Duodenal mucosa (tissue), 2 donors: ENCODE measurements around the gene CDH6.

Experiments
- H3K27ac ChIP-seq: one replicate; pipeline ENCODE4 v1.7.0; 2013; ENCODE audit warnings: low read depth, low read length
- H3K27me3 ChIP-seq, 2 donors: one replicate each; pipeline ENCODE4 v1.7.0; 2013; ENCODE audit warnings: low read length in 2 of 2, control low read depth in 1 of 2; ENCODE audit not compliant: insufficient read depth in 2 of 2, control insufficient read depth in 1 of 2
- H3K36me3 ChIP-seq, 2 donors: one replicate each; pipeline ENCODE4 v1.7.0; 2013; ENCODE audit warnings: low read length in 2 of 2, control low read depth in 1 of 2; ENCODE audit not compliant: insufficient read depth in 2 of 2, control insufficient read depth in 1 of 2
- H3K4me1 ChIP-seq, 2 donors: one replicate each; pipeline ENCODE4 v1.7.0; 2013; ENCODE audit warnings: low read length in 2 of 2, control low read depth in 1 of 2; ENCODE audit not compliant: insufficient read depth in 2 of 2, control insufficient read depth in 1 of 2
- H3K4me3 ChIP-seq, 2 donors: one replicate each; pipeline ENCODE4 v1.7.0; 2013; ENCODE audit warnings: low read length in 2 of 2, low read depth in 1 of 2
- H3K9ac ChIP-seq, 2 donors: one replicate each; pipeline ENCODE4 v1.7.0; 2013; ENCODE audit warnings: low read length in 2 of 2, low read depth in 1 of 2
- H3K9me3 ChIP-seq, 2 donors: one replicate each; pipeline ENCODE4 v1.7.0; 2013; ENCODE audit warnings: low read length in 2 of 2, control low read depth in 1 of 2; ENCODE audit not compliant: control insufficient read depth in 1 of 2

The CDH6 gene

DNA sequence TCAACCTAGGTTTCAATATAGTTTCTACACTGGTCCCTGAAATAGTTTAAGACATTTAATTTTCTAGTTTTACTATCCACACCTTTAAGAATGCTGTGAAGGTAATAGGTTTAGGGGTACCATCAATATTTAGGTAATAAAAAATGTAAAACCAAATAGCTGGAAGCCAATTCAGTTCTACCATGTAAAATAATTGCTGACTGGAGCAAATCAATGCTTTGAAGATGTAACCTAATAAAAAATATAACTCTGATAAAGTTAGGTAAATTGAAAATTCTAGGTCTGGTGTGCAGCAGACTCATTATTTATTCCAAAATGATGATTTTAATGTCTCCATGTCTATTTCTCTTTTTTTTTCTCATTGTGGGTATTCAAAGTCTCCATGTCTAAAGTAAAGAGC, 21.8 kb downstream of the CDH6 start:
- peaks cover 13 to 25% of the 10 kb centered on the region in 2 donors for H3K4me1 ChIP-seq
- H3K27ac ChIP-seq, result no peak overlapping the region
- H3K4me3 ChIP-seq, result no peak overlapping the region
- no peaks in the 10 kb centered on the region for H3K9me3 ChIP-seq
- H3K36me3 ChIP-seq, result no peaks in the 10 kb centered on the region
- no peak overlapping the region for H3K9ac ChIP-seq
- H3K27me3 ChIP-seq, result no peaks in the 10 kb centered on the region

DNA sequence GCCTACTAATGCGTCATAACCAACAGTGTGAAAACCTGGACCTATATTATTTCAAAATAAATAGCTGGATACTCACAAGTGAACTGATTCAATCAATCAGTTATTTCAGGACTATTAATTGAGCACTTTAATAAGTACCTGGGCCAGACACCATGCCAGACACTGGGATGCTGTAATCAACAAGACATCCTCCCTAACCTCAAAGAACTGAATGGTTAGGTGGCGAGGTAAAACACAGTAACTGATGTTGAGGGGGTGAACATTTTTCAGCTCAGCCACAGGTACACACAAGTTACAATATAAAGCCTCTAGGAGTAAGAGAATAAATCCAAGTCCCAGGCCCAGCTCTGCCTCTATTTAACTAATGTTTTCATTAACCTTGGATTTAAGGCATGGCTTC, 24.0 kb downstream of the CDH6 start:
- Histone ChIP-seq H3K4me3 (no peak overlapping the region), H3K9me3 (no peaks in the 10 kb centered on the region), H3K27me3 (no peaks in the 10 kb centered on the region), H3K27ac (no peak overlapping the region), H3K9ac (no peak overlapping the region), H3K4me1 (peaks cover 18 to 35% of the 10 kb centered on the region in 2 donors), H3K36me3 (no peaks in the 10 kb centered on the region)

DNA sequence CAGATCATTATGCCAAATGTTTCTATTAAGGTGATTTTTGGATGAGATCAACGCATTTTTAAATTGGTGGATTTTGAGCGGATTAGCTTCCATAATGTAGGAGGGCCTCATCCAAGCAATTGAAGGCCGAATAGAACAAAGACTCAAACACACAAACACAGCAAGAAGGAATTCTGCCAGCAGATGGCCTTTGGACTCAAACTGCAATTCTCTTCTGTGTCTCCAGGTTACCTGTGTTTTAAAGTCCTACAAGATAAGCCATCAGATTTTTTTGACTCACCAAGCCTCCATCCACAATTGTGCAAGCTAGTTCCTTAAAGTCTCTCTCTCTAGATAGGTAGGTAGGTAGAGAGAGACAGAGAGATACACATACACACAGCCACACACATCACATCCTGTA, 25.5 kb downstream of the CDH6 start:
- Histone ChIP-seq H3K4me3 (no peak overlapping the region), H3K36me3 (no peaks in the 10 kb centered on the region), H3K27ac (no peak overlapping the region), H3K9ac (no peak overlapping the region), H3K4me1 (peaks cover 15 to 28% of the 10 kb centered on the region in 2 donors), H3K9me3 (no peaks in the 10 kb centered on the region), H3K27me3 (no peaks in the 10 kb centered on the region)

DNA sequence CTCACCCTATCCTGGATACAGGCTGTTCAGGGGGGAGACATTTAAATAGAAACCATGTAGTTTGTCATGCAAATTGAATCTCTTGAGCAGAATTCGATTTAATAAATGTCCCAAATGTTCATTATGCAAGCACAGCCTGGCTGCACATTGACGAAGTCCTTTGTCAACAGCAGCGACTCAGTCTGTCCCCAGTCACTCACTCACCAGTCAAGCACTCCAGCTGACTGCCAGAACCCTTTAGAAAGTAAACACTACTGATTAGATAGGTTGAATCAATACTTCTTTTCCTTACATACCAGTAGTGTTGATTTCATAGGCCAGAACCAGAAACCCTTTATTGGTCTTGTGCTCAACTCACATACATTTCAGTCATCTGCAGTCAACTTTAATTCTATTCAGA, 27.5 kb downstream of the CDH6 start:
- Histone ChIP-seq H3K9me3 (no peaks in the 10 kb centered on the region), H3K27ac (no peak overlapping the region), H3K4me1 (peaks cover 15 to 28% of the 10 kb centered on the region in 2 donors), H3K9ac (no peak overlapping the region), H3K27me3 (no peaks in the 10 kb centered on the region), H3K4me3 (no peak overlapping the region), H3K36me3 (no peaks in the 10 kb centered on the region)

DNA sequence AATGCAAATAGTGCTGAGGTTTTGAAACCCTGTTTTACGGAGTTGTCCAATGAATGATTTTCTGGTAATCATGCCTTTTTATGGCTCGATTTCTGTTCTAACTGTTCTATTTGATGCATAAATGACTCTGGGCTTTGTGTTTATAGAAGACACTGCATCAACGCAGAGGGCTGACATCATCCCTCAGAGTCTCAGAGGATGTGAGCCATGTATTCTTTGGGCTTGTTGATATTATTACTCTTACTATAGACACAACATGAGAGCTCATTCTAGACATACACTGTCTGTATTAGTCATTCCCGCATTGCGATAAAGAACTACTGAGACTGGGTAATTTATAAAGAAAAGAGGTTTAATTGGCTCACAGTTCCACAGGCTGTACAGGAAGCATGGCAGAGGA, 31.6 kb downstream of the CDH6 start:
- Histone ChIP-seq H3K27me3 (no peaks in the 10 kb centered on the region), H3K4me1 (peaks cover 5 to 12% of the 10 kb centered on the region in 2 donors), H3K4me3 (no peak overlapping the region), H3K9me3 (no peaks in the 10 kb centered on the region), H3K36me3 (no peaks in the 10 kb centered on the region), H3K9ac (no peak overlapping the region), H3K27ac (no peak overlapping the region)

DNA sequence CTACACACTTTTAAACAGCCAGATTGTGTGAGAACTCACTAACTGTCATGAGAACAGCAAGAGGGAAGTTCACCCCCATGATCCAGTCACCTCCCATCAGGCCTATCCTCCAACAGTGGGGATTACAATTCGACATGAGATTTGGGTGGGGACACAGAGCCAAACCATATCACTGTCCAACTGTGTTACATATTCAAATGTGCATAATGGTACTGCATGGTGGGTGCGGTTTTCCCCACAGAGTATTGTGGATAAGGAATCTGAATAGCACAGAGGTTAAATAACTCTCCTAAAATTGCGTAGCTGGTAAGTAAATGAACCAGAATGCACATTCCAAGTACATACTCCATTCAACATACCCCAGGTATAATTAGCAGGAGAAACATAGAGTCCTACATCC, 32.1 kb downstream of the CDH6 start:
- Histone ChIP-seq H3K4me1 (peaks cover 3 to 7% of the 10 kb centered on the region in 2 donors), H3K27ac (no peak overlapping the region), H3K4me3 (no peak overlapping the region), H3K27me3 (no peaks in the 10 kb centered on the region), H3K36me3 (no peaks in the 10 kb centered on the region), H3K9ac (no peak overlapping the region), H3K9me3 (no peaks in the 10 kb centered on the region)

DNA sequence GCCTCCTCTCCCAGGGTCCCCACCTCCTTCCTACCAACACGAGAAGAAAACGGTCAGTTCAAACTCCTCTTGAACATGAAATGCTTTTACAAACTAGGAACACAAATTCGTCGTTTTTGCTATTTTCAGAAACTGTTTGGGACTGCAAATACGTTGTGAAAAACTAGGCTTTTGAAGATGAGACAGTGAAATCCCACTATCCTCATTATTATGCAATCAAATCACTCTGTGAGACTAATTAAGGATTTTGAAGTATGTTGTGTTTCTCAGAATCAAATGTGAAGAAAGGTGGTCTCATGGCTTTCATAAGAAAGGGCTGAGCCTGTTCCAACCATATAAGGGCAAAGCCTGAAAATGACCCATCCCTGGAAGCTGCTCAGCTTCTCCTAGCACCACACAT, 33.2 kb downstream of the CDH6 start:
- Histone ChIP-seq H3K4me3 (no peak overlapping the region), H3K27me3 (no peaks in the 10 kb centered on the region)

DNA sequence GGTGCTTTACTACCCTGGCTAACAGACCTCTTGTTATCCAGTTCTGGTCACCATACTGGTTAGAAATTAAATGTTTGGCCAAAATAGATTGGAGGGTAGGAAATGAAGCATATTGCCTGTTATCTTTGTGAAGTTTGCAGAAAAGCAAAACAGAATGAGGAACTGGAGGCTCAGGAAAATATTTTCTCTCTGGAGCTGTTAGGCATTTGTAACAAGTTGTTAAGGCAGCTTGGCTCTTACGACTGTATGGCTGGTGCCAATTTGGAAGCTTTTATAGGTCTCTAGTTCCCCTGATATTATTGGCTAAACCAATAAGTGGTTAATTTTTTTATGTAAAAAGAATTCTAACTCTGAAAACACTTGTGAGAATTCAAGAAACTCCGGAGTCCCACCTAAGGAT, 35.8 kb downstream of the CDH6 start:
- Histone ChIP-seq H3K4me3 (no peak overlapping the region), H3K27me3 (no peaks in the 10 kb centered on the region), H3K9me3 (no peaks in the 10 kb centered on the region), H3K4me1 (peaks cover 0 to 8% of the 10 kb centered on the region in 2 donors), H3K9ac (no peak overlapping the region), H3K36me3 (no peaks in the 10 kb centered on the region), H3K27ac (no peak overlapping the region)

More for the DNA sequence above, 33.2 kb downstream of the CDH6 start:
- no peak overlapping the region for H3K27ac ChIP-seq
- H3K36me3 ChIP-seq, result no peaks in the 10 kb centered on the region
- H3K9me3 ChIP-seq, result no peaks in the 10 kb centered on the region
- no peak overlapping the region for H3K9ac ChIP-seq
- H3K4me1 ChIP-seq, result peaks cover 0 to 3% of the 10 kb centered on the region in 2 donors

DNA sequence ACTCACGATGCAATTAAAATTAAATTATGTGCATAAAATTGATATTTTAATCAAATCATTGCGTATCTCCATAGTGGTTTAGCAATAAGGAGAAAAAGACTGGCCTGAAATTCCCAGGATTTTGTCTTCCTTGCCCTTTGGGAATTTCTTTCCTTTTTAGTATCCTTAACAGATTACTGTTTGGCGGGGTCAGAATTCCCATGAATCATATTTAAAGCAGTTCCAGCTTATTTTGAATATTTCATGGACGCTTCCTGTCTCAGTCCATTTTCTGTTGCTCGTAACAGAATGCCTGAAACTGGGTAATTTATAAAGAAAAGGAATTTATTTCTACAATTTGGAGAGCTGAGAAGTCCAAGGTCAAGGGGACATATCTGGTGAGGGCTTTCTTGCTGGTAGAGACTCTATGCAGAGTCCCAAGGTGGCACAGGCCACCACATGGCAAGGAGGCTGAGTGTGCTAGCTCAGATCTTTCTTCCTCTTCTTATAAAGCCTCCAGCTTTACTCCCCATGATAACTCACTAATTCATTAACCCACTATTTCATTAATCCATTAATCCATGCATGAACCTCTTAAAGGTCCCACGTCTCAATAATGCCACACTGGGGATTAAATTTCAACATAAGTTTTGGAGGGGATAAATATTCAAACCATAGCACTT, 37.8 kb downstream of the CDH6 start:
- Histone ChIP-seq H3K27ac (no peak overlapping the region), H3K27me3 (no peaks in the 10 kb centered on the region), H3K36me3 (no peaks in the 10 kb centered on the region), H3K9ac (no peak overlapping the region), H3K4me1 (peaks cover 0 to 8% of the 10 kb centered on the region in 2 donors), H3K9me3 (no peaks in the 10 kb centered on the region), H3K4me3 (no peak overlapping the region)

DNA sequence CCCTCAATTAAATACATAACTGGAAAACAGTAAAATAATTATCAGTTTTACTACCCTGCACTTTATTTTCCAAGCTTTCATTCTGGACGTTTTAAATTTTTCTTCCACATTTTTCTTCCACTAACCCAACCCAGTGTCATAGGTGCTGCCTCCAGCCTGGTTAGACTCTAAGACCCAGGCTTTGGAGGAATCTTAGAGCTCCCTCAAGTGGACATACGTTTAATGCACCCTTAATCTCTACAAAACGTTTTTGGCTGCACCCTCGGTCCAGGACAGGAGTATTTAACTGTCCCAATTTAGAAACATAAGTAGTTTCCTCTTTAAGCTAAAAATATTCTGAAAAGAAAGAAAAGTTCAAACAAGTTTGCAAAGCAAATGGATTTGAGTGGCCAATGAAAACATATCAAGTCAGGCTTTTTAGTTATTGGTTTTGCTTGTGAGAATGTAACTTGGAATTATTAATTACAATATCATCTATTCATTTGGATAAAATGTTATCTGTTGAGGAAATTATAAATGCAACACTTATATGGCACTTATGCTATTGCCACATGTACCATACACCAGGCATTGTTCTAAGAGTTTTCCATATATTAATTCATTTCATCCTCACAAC, 38.9 kb downstream of the CDH6 start:
- H3K27me3 ChIP-seq, result no peaks in the 10 kb centered on the region
- peaks cover 0 to 9% of the 10 kb centered on the region in 2 donors for H3K4me1 ChIP-seq
- no peak overlapping the region for H3K4me3 ChIP-seq
- H3K36me3 ChIP-seq, result no peaks in the 10 kb centered on the region
- H3K27ac ChIP-seq, result no peak overlapping the region
- H3K9me3 ChIP-seq, result no peaks in the 10 kb centered on the region
- H3K9ac ChIP-seq, result no peak overlapping the region
